RWPE1 (cell line): Measurements from ENCODE around the gene UBXN10.

Source experiments
- CTCF ChIA-PET: fragments of 350-600 bp; sonication (Branson Sonifier 250); formaldehyde crosslinking; extraction: SDS; loops from one replicate; lab custom pipeline; 2021; lab: Yijun Ruan, JAX
- POLR2A ChIA-PET: fragments of 400-600 bp; formaldehyde crosslinking; extraction: SDS; loops from one replicate; lab custom pipeline; 2020; ENCODE audit warnings: antibody characterized with exemption; ENCODE audit not compliant: low non-redundant PET; lab: Yijun Ruan, JAX
- DNase-seq: peaks from one replicate; pipeline ENCODE4 v3.0.0; 2012; ENCODE audit warnings: low spot score
- H3K27ac ChIP-seq: fragments of 450-650 bp; 2 replicates; pipeline ENCODE4 v1.5.1; 2017
- CTCF ChIP-seq: fragments of 450-650 bp; conservative IDR thresholded peaks from 2 replicates; pipeline ENCODE4 v1.5.1; 2017; ENCODE audit warnings: low read depth, mild to moderate bottlenecking

Gene UBXN10

GRCh38 chr1:20180844-20181207 lies 5.1 kb upstream of the UBXN10 start:
- CTCF ChIA-PET, result interaction anchor here (1.6 kb wide), 1 partner anchor 14 kb away, joined by 4 read pairs; no protein-coding TSS in a partner anchor
- no peak for DNase-seq
- H3K27ac ChIP-seq, result no peak overlapping the region
- no peak for TF ChIP-seq CTCF
- POLR2A ChIA-PET, result no interaction called here

GRCh38 chr1:20182415-20182814 lies 3.5 kb upstream of the UBXN10 start:
- TF ChIP-seq CTCF, result no peak
- ChIA-PET POLR2A (no interaction called here), CTCF (no interaction called here)
- DNase-seq, result no peak
- H3K27ac ChIP-seq, result no peak overlapping the region

- ChIA-PET POLR2A (no interaction called here), CTCF (interaction anchor here (0.6 kb wide), 1 partner anchor 31 kb away, joined by 3 read pairs; no protein-coding TSS in a partner anchor)
- DNase-seq, result no peak
- H3K27ac ChIP-seq, result no peak overlapping the region
- TF ChIP-seq CTCF, result no peak
Observed at GRCh38 chr1:20183035-20183434, 2.9 kb upstream of the UBXN10 start.

- POLR2A ChIA-PET, result no interaction called here
Observed at GRCh38 chr1:20183616-20184271, 2.2 kb upstream of the UBXN10 start.

GRCh38 chr1:20184481-20184900 lies 1.4 kb upstream of the UBXN10 start:
- ChIA-PET CTCF (interaction anchor here (0.6 kb wide), 1 partner anchor 286 kb away, joined by 4 read pairs; no protein-coding TSS in a partner anchor), POLR2A (no interaction called here)
- H3K27ac ChIP-seq, result no peak overlapping the region
- no peak for DNase-seq
- no peak for TF ChIP-seq CTCF

More at GRCh38 chr1:20183616-20184271, 2.2 kb upstream of the UBXN10 start:
- no peak for TF ChIP-seq CTCF
- CTCF ChIA-PET, result interaction anchor here (0.6 kb wide), 1 partner anchor 32 kb away, joined by 3 read pairs; no protein-coding TSS in a partner anchor
- H3K27ac ChIP-seq, result no peak overlapping the region
- no peak for DNase-seq

- POLR2A ChIA-PET, result no interaction called here
- H3K27ac ChIP-seq, result no peak overlapping the region
- CTCF ChIA-PET, result interaction anchor here (0.6 kb wide), 1 partner anchor 285 kb away, joined by 4 read pairs; no protein-coding TSS in a partner anchor
Observed at GRCh38 chr1:20184997-20185833, 681 bp upstream of the UBXN10 start.

More at GRCh38 chr1:20184997-20185833, 681 bp upstream of the UBXN10 start:
- no peak for TF ChIP-seq CTCF
- no peak for DNase-seq
